ENCODE results near the gene ANXA2. TPM values are rescaled to one million over a fixed set of nuclear protein-coding genes. Genes with fewer than 3 reads are reported as not detected.
A peak's percentile ranks its signal among the peaks of the same experiment; 100 is the strongest.

Gene ANXA2
- total RNA-seq, 1 experiment from 2014 or later: 1,903 TPM

DNA sequence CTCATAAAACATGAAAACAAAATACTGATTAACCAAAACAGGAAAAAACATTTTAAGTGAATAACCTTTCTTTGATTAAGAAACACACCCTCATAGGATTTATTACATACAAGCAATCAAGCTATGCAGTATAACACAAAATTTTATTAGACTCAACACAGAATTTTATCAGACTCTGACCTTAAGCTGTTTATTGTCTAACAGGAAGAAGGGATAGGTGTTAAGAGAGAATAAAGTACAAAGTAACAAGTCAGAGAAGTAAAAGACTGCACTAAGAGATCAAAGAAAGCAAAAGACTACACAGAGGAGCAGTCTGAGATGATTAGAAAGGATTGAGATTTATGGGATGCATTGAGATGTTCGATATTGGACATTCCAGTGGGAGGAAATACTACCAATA lies 43.5 kb upstream of the ANXA2 start:
- Histone ChIP-seq H3K27me3 (ENCODE audit: control insufficient read depth, insufficient read depth, low read length) (no peaks in the 10 kb centered on the region), H3K36me3 (ENCODE audit: control insufficient read depth, insufficient read depth, low read length) (no peaks in the 10 kb centered on the region), H3K9me3 (ENCODE audit: control insufficient read depth, insufficient read depth, low read depth, low read length) (no peaks in the 10 kb centered on the region), H3K27ac (ENCODE audit: low read length) (peak overlapping the region; percentile 30; the same call in 1 of the 2 replicates), H3K4me3 (ENCODE audit: low read depth in 2 of 2, low read length in 2 of 2) (no peak overlapping the region), H3K4me1 (ENCODE audit: control insufficient read depth, insufficient read depth, low read length) (peaks cover 14% of the 10 kb centered on the region)
- no TSS peak for BruUV-seq (replicated peaks)
- intact Hi-C loops (cut with micrococcal nuclease; ENCODE audit: unreplicated experiment) (loop anchor here (10.0 kb wide), 1 partner anchor 77 kb away; no protein-coding TSS in a partner anchor), in situ Hi-C loops (cut with HindIII; ENCODE audit: low pct_unique_long_range_greater_than_20kb, low sequenced_read_pairs) (loop anchor here (5.0 kb wide), 1 partner anchor 79 kb away; no protein-coding TSS in a partner anchor)
- POLR2A ChIA-PET: interaction anchor here (0.7 to 0.9 kb wide), 3 partner anchors 30 to 1142 kb away, joined by 3 to 4 read pairs (median 3); no protein-coding TSS in a partner anchor
- CTCF ChIA-PET: no interaction called here
- DNase-seq (ENCODE audit: low read depth, low spot score): no peak
- ATAC-seq: no peak
- TF ChIP-seq, protein P1, sequence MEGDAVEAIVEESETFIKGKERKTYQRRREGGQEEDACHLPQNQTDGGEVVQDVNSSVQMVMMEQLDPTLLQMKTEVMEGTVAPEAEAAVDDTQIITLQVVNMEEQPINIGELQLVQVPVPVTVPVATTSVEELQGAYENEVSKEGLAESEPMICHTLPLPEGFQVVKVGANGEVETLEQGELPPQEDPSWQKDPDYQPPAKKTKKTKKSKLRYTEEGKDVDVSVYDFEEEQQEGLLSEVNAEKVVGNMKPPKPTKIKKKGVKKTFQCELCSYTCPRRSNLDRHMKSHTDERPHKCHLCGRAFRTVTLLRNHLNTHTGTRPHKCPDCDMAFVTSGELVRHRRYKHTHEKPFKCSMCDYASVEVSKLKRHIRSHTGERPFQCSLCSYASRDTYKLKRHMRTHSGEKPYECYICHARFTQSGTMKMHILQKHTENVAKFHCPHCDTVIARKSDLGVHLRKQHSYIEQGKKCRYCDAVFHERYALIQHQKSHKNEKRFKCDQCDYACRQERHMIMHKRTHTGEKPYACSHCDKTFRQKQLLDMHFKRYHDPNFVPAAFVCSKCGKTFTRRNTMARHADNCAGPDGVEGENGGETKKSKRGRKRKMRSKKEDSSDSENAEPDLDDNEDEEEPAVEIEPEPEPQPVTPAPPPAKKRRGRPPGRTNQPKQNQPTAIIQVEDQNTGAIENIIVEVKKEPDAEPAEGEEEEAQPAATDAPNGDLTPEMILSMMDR (IDR thresholded peaks at IDR 0.05): no peak
- no peak for TF ChIP-seq SIN3A (IDR thresholded peaks at IDR 0.05; ENCODE audit: borderline replicate concordance, insufficient read depth, low read depth, low read length)
- TF ChIP-seq POLR2AphosphoS5 (IDR thresholded peaks at IDR 0.05; ENCODE audit: low read depth, low read length): no peak
- TF ChIP-seq TCF7L2 (IDR thresholded peaks at IDR 0.05; ENCODE audit: low read depth, low read length): no peak
- TF ChIP-seq, protein P2, sequence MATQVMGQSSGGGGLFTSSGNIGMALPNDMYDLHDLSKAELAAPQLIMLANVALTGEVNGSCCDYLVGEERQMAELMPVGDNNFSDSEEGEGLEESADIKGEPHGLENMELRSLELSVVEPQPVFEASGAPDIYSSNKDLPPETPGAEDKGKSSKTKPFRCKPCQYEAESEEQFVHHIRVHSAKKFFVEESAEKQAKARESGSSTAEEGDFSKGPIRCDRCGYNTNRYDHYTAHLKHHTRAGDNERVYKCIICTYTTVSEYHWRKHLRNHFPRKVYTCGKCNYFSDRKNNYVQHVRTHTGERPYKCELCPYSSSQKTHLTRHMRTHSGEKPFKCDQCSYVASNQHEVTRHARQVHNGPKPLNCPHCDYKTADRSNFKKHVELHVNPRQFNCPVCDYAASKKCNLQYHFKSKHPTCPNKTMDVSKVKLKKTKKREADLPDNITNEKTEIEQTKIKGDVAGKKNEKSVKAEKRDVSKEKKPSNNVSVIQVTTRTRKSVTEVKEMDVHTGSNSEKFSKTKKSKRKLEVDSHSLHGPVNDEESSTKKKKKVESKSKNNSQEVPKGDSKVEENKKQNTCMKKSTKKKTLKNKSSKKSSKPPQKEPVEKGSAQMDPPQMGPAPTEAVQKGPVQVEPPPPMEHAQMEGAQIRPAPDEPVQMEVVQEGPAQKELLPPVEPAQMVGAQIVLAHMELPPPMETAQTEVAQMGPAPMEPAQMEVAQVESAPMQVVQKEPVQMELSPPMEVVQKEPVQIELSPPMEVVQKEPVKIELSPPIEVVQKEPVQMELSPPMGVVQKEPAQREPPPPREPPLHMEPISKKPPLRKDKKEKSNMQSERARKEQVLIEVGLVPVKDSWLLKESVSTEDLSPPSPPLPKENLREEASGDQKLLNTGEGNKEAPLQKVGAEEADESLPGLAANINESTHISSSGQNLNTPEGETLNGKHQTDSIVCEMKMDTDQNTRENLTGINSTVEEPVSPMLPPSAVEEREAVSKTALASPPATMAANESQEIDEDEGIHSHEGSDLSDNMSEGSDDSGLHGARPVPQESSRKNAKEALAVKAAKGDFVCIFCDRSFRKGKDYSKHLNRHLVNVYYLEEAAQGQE (IDR thresholded peaks at IDR 0.05; ENCODE audit: insufficient read depth in 1 of 2, low read depth in 2 of 2, low read length in 1 of 2): no peak

DNA sequence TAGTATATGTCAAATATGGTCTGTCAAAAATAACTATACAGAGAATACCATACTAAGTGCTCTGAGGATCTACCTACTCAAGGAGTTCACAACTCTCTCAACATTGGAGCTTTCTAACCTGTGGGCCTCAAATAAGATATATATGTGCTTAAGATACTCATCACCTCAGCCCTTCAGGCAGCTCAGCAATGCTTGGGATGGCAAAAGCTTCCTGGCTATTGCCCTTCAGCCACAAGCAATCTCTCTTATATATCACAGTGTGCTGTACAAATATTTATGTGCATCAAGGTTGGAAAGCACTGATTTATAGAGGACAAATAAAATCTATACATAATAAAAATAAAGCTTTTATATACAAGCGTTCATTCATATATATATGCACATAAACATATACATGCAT lies 40.9 kb upstream of the ANXA2 start:
- Histone ChIP-seq H3K4me3 (ENCODE audit: low read depth in 2 of 2, low read length in 2 of 2) (no peak overlapping the region), H3K4me1 (ENCODE audit: control insufficient read depth, insufficient read depth, low read length) (peaks cover 12% of the 10 kb centered on the region), H3K9me3 (ENCODE audit: control insufficient read depth, insufficient read depth, low read depth, low read length) (no peaks in the 10 kb centered on the region), H3K36me3 (ENCODE audit: control insufficient read depth, insufficient read depth, low read length) (no peaks in the 10 kb centered on the region), H3K27ac (ENCODE audit: low read length) (no peak overlapping the region), H3K27me3 (ENCODE audit: control insufficient read depth, insufficient read depth, low read length) (no peaks in the 10 kb centered on the region)
- ATAC-seq (no peak), DNase-seq (ENCODE audit: low read depth, low spot score) (no peak)
- POLR2A ChIA-PET: no interaction called here
- BruUV-seq (replicated peaks): no TSS peak
- no peak for TF ChIP-seq TCF7L2 (IDR thresholded peaks at IDR 0.05; ENCODE audit: low read depth, low read length)
- TF ChIP-seq, protein P2 (IDR thresholded peaks at IDR 0.05; ENCODE audit: insufficient read depth in 1 of 2, low read depth in 2 of 2, low read length in 1 of 2): no peak
- TF ChIP-seq SIN3A (IDR thresholded peaks at IDR 0.05; ENCODE audit: borderline replicate concordance, insufficient read depth, low read depth, low read length): no peak
- TF ChIP-seq, protein P1 (IDR thresholded peaks at IDR 0.05): no peak
- no peak for TF ChIP-seq POLR2AphosphoS5 (IDR thresholded peaks at IDR 0.05; ENCODE audit: low read depth, low read length)
- CTCF ChIA-PET: no interaction called here
- in situ Hi-C loops (cut with HindIII; ENCODE audit: low pct_unique_long_range_greater_than_20kb, low sequenced_read_pairs): no loop called here
- intact Hi-C loops (cut with micrococcal nuclease; ENCODE audit: unreplicated experiment): no loop called here

All from Panc1 (cell line).